Measurements from ENCODE around the gene ADAM12. TPM values are rescaled to one million over a fixed set of nuclear protein-coding genes. Genes with fewer than 3 reads are reported as not detected.

Gene ADAM12
- total RNA-seq, 1 experiment from 2014 or later = not detected

DNA sequence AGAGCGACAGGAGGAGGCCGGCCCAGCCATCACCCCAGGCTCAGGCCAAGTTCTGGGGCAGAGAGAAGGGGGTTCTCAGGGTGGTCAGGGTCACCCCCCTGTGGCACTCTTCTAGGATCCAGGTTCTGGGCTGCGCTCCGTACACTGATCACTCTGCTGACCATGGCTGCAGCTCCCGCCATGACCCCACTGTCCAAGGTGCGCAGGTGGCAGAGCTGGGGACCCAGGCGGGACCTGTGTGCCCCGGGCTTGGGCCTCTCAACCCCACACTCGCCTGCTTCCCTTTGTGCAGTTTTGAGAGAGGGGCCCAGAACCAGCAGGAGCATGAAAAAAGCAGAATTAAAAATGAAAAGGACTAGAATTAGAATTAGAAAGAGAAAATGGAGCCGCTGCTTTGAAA lies 264.8 kb downstream of the ADAM12 start:
- DNase-seq (ENCODE audit: low spot score) = no peak

- DNase-seq (ENCODE audit: low spot score) = no peak
These were observed 265.4 kb downstream of the ADAM12 start for GRCh38 chr10:126122881-126123280.

DNA sequence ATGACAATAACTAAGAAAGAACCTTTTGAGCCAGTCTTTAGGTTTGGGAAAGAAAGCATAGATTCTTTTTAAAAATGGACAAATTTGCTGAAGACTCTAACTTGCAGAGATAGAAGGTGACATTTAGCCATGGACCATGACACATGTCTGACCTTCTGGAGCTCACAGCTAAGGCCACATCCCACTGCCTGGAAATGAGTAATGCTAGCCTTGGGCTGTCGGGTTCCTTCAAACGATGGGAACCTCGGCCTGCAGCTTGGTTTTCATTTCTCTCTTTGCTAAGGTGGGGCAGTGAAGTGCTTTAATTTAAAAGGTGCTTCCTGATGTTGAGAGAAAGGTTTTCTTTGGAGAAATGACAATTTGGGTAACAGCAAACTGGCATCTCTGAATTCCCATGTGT lies 268.7 kb downstream of the ADAM12 start:
- DNase-seq (ENCODE audit: low spot score) = no peak

- no peak for DNase-seq (ENCODE audit: low spot score)
These were observed 269.8 kb downstream of the ADAM12 start for GRCh38 chr10:126118476-126118875.

DNA sequence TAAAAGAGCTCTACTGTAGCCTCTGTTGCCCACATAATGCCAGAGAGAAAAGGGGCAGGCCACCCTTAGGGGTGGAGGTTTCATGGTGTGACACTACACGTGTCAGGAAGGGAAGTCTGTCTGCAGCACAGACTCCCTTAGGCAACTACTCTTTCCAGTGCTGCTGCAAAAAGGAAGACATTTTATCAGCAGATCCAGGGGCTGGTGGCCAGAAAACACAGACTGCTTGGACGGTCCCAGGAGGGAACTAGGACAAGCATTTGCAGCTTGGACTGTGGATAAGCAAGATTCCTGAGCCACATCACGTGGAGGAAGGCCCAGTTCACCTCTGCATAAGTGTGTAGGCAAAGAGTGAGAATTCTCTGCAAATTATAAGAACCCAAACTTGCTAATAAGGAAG lies 271.1 kb downstream of the ADAM12 start:
- DNase-seq (ENCODE audit: low spot score) = no peak

- no peak for DNase-seq (ENCODE audit: low spot score)
These were observed 272.4 kb downstream of the ADAM12 start for GRCh38 chr10:126115886-126116285.

DNA sequence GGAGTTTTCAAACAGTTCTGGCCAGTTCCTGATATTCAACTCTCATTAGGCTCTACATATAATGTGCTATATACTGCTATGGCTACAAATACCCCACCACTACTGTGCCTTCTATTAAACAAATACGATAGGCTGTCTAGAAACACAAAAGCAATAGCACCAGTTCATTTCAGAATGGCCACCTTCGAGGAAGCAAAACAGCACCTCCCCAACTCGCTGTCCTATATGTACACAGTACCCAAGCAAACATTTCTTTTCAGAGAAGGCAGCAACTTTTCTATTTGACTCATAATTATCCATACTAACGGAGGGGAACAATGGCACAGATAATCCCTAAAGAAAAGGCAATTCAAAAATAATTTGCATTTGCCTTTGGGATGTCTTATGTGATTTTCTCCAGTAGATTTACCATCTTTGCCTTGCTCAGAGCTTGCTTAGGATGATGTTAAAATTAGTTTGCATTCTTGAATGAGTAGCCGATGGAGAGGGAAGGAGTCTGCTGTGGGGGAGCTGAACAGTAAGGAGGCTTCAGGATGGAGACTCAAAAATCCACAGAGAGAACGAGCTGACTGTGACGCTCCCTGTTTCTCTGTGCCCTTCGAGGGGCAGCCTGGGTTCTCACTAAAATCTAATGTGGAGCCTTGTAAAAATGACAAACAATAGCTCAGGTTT lies 273.3 kb downstream of the ADAM12 start:
- DNase-seq (ENCODE audit: low spot score) = no peak

DNA sequence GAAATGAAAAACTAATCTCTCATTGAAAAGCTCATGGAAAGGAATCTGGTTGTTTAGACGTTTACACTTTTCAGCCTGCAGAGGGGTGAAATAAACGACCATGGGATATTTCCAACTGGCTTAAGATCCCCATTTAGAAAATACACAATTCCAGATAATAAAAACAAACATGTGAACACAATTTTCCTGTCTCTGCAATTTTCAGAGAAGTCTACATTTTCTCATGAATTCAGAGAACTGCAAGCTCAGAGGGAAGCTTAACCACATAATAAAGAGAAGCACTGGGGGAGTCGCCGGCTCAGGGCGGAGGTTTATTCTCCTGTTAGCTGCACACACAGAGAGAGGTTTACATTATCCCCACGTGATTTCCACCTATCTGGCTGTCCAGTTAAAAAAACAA lies 276.8 kb downstream of the ADAM12 start:
- DNase-seq (ENCODE audit: low spot score) = no peak

DNA sequence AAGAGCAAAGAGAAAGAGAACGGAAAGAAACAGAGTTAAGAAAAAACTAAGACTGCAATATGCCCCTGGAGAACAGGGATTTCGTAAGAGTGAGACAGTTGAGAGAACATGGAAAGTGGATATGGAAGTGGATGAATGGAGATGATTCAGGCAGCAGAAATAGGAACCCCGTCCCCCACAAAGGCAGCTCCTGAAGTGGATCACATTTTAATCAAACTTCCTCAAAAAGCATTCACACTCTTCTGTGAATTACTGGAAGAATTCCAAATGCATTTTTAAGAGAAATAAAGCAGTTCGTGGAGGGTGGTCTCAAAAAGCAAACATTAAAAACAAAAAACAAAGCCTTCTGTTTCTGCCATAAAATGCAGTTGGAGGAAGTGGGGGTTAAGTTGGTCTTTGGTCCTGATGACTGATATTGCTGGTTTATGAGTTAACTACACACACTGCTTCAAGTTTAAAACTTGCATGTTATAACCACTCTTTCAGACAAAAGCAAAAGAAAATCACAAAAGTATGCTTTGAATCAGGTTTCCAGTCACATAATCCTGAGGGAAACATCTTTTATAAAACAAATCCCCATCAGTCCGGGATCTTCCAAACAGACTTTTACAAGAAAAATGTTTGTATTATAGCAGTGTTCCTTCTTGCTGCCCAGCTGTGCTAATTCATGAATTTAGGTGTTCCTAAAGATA lies 277.6 kb downstream of the ADAM12 start:
- DNase-seq (ENCODE audit: low spot score) = no peak

- DNase-seq (ENCODE audit: low spot score) = no peak
These were observed 278.4 kb downstream of the ADAM12 start for GRCh38 chr10:126109893-126110292.

GRCh38 chr10:126108693-126109092 lies 279.6 kb downstream of the ADAM12 start:
- DNase-seq (ENCODE audit: low spot score) = no peak

- DNase-seq (ENCODE audit: low spot score) = no peak
These were observed 283.5 kb downstream of the ADAM12 start for GRCh38 chr10:126104767-126105166.

GRCh38 chr10:126102636-126103035 lies 285.6 kb downstream of the ADAM12 start:
- no peak for DNase-seq (ENCODE audit: low spot score)

DNA sequence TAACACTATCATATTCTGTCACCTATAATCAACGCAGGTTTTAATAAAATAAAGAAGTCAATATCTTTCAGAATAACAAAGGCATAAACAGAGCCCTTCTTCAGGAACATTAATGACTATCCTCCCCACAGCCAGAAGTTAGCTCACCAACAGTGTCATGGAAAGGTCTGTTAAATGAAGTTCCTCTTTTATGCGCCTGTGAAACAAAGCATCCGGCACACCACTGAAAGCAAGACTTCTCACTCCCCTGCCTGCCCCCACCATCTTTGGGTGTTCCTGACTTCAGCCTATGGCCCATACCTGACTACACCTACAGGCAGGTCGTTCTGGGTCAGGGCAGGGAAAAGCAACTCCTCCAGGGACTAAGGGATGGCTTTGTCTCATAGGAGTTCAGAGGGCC lies 286.5 kb downstream of the ADAM12 start:
- DNase-seq (ENCODE audit: low spot score) = no peak

DNA sequence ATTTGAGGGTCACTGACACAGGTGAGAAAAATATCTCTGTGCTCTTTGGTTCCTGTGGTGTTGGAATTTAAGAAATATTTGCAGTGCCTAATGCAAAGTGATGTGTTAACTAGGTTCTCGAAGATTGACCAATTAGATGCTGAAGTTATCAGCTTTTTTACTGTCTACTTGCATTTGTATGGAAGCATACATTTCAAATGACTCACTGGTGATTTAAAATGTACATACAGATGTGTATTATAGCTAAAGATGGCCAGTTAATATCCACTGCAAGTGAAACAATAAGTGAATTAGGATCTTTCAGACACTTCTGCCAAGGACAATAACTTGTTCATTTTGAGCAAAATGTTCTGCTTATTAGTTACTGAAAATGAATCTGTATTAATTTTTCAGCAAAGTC lies 287.0 kb downstream of the ADAM12 start:
- DNase-seq (ENCODE audit: low spot score) = no peak

DNA sequence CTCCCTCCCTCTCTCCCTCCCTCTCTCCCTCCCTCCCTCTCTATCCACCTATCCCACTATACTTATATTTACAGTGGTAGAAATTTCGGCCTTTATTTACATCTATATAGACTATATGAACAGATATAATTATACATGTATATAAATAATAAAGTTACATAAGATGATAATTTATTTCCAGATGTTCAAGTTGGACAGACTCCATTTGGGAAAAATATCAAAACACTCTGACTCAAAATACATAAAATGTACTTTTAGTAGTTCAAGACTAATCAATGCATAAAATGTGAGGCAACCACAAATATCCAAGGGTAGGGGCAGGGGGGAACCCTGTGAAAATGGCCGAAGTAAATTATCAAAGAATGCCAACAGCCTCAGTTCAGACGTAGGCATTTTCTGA lies 288.9 kb downstream of the ADAM12 start:
- DNase-seq (ENCODE audit: low spot score) = no peak

DNA sequence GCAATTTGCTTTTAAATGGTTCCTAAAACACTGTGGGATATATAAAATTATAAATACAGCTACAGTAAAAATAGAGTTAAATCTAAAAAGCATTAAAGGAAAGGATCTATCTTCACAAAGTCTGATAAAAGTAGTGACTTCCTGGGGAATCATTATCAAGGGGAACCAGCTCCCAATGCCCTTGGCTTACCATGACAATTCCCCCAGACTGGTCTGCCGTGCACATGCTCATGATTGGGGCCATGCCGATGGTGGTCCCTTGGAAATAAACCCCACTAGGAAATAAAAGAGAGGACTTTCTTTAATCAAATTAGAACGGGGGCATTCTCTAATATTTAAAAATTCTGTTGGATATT lies 290.1 kb downstream of the ADAM12 start:
- no peak for DNase-seq (ENCODE audit: low spot score)

DNA sequence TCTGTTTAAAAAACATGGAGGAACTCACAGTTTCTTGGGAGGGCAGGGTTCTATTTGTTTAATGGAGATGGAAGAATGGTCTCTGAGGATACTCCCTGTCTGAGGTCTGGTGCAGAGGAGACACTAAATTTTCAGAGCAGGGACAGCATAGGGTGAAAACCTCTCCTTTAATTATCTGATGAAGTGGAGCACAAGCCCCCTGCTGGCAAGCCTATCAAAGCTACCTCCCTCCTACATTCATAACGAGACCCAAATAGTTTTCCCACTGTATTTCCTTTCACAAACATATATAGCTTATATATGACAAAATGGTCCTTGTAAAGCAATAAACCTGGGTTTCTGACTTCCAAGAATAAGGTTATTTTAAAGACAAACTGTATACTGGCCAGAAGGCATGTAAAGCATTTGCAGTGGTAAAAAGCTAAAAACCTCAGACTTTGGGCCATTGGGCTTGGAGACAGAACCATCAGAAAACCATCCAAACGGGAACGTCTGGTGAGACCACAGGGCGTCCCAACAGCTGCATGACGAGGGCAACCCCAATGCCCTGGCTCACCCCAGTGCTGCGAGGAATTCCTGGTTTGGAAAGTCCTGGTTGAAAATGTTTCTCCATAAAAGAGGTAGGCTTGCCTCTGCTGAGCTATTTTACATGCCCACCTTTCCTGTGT lies 290.6 kb downstream of the ADAM12 start:
- DNase-seq (ENCODE audit: low spot score) = no peak

- no peak for DNase-seq (ENCODE audit: low spot score)
These were observed 293.7 kb downstream of the ADAM12 start for GRCh38 chr10:126094537-126094936.

DNA sequence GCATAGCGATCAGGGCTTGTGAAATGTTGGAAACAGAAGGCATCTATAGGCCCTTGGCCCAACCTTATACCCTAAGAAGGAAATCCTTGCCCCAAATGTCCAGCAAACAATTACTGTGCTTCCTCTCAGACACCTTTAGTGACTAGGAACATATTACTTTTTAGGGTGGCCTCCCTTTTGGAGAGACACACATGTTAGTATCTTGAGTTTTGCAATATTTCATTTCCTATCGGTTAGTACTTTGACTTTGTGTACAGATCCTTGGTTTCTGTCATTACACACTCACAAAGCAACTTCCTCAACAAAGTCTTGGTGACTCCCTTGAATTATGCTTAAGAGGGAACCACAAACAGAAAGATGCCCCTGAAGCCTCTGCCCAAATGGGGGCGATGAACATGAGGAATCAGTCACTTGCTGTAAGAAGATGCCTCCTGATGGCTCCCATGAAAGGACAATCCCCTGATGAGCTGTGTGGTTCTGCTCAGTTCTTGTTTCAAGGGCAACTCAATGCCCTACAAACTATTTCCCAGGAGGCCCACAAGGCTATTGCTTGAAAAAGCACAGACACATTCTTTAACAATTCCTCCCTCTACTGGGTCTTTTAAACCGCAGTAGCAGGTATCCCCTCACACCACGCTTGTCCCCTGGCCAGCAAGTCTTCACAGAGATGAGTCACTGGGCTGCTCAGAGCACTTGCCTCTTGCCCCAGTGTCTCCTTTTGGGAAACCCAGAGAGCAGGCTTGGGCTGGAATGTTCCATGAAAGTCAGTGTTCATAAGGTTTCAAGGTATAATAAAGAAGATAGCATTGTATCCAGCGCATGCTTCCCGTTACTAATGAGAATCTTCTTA lies 295.7 kb downstream of the ADAM12 start:
- DNase-seq (ENCODE audit: low spot score) = no peak

GRCh38 chr10:126090911-126091728 lies 297.2 kb downstream of the ADAM12 start:
- DNase-seq (ENCODE audit: low spot score) = no peak
